Measurements from ENCODE around the gene MRGPRX2.
A peak's percentile ranks its signal among the peaks of the same experiment; 100 is the strongest.

The MRGPRX2 gene

DNA sequence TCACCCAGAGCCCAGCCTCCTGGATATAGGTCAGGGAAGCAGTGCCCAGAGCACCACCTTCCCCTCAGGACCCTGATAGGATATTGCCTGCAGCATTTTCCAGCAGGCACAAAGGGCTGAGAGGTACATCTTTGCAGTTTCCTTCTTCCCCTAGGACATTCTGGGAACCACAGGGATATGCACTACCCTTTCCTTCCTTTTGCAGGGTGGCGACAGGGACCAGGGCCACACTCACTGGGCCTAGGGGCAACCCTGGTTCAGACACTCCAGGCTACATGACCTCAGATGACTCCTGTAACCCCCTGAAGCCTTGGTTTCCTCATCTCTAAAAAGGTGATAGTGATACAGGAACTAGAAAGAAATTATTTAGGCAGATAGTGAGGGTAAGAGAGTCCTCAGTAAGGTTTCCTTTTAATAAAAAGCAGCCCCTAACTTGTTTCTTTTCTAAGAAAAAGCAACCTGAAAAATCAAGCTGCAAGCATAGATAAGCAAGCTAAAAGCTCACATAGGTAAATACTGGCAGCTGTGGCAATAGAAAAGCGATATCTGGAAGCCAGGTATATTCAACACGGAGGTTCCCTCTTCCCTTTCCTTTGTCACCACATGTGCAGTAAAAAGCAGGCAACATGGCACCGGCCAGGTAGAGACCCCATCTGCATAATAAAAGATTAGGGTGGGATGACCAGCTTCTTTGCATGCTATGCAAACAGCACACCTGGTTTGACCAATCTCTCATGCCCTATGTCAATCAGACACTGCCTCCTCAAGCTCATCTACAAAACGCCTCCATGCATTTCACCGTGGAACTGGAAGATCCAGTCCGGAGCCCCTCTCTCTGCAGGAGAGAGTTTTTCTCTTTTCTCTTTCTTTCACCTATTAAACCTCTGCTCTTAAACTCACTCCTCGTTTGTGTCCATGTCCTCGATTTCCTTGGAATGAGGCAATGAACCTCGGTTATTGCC, 13.2 kb upstream of the MRGPRX2 start:
- H3K4me2 ChIP-seq (ENCODE audit: low read length): no peak overlapping the region
- no peak overlapping the region for H3K27ac ChIP-seq (ENCODE audit: low read length)
- H3K9ac ChIP-seq (ENCODE audit: low read length): no peak overlapping the region
- no peaks in the 10 kb centered on the region for H4K20me1 ChIP-seq (ENCODE audit: insufficient read depth, low read length)
- no peaks in the 10 kb centered on the region for H3K36me3 ChIP-seq (replicated peaks; ENCODE audit: low read depth, low read length)
- H3K27me3 ChIP-seq (ENCODE audit: low read depth, low read length): peaks cover 4% of the 10 kb centered on the region
- no peak overlapping the region for H3K4me3 ChIP-seq (ENCODE audit: low read length)
- H3K79me2 ChIP-seq (ENCODE audit: low read length): no peaks in the 10 kb centered on the region
- no peak overlapping the region for H2AFZ ChIP-seq (ENCODE audit: low read depth, low read length)
- H3K4me1 ChIP-seq (ENCODE audit: low read length): 0 out of 2 replicates have a peak, but pooled peaks cover 3% of the 10 kb centered on the region
- H3K9me3 ChIP-seq (ENCODE audit: insufficient read depth, low read length): no peaks in the 10 kb centered on the region
- TF ChIP-seq, protein P1, sequence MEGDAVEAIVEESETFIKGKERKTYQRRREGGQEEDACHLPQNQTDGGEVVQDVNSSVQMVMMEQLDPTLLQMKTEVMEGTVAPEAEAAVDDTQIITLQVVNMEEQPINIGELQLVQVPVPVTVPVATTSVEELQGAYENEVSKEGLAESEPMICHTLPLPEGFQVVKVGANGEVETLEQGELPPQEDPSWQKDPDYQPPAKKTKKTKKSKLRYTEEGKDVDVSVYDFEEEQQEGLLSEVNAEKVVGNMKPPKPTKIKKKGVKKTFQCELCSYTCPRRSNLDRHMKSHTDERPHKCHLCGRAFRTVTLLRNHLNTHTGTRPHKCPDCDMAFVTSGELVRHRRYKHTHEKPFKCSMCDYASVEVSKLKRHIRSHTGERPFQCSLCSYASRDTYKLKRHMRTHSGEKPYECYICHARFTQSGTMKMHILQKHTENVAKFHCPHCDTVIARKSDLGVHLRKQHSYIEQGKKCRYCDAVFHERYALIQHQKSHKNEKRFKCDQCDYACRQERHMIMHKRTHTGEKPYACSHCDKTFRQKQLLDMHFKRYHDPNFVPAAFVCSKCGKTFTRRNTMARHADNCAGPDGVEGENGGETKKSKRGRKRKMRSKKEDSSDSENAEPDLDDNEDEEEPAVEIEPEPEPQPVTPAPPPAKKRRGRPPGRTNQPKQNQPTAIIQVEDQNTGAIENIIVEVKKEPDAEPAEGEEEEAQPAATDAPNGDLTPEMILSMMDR (IDR thresholded peaks at IDR 0.05; ENCODE audit: low read depth, low read length): no peak
- TF ChIP-seq EZH2phosphoT487 (IDR thresholded peaks at IDR 0.05; ENCODE audit: low read depth): no peak

DNA sequence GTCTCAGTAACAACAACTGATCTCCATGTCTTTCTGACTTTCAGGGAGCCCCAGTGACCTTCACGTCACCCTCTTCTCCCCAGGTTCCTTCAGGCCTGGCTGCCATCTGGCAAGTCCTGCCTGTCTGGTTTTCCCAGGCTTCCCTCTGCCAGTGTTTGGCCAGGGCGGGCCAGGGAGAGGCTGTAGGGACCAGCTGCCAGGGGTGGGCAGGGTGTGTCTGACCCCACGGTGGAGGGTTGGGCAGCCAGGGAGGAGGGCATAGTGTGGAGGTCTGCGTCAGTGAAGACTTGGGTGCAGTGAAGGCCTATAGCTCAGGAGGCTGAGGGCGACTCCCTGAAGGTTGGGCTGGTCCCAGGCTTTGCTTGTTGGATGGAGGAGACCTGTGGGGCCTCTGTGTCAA, 11.9 kb upstream of the MRGPRX2 start:
- H3K4me2 ChIP-seq (ENCODE audit: low read length): no peak overlapping the region
- H3K27ac ChIP-seq (ENCODE audit: low read length): no peak overlapping the region
- H4K20me1 ChIP-seq (ENCODE audit: insufficient read depth, low read length): no peaks in the 10 kb centered on the region
- H3K9ac ChIP-seq (ENCODE audit: low read length): no peak overlapping the region
- H3K4me3 ChIP-seq (ENCODE audit: low read length): no peak overlapping the region
- H3K36me3 ChIP-seq (replicated peaks; ENCODE audit: low read depth, low read length): no peaks in the 10 kb centered on the region
- H3K4me1 ChIP-seq (ENCODE audit: low read length): 0 out of 2 replicates have a peak, but pooled peaks cover 3% of the 10 kb centered on the region
- no peaks in the 10 kb centered on the region for H3K9me3 ChIP-seq (ENCODE audit: insufficient read depth, low read length)
- H3K27me3 ChIP-seq (ENCODE audit: low read depth, low read length): peaks cover 4% of the 10 kb centered on the region; the same call in 1 of the 2 replicates
- TF ChIP-seq, protein P1 (IDR thresholded peaks at IDR 0.05; ENCODE audit: low read depth, low read length): no peak
- TF ChIP-seq EZH2phosphoT487 (IDR thresholded peaks at IDR 0.05; ENCODE audit: low read depth): no peak
- H2AFZ ChIP-seq (ENCODE audit: low read depth, low read length): no peak overlapping the region
- H3K79me2 ChIP-seq (ENCODE audit: low read length): no peaks in the 10 kb centered on the region

DNA sequence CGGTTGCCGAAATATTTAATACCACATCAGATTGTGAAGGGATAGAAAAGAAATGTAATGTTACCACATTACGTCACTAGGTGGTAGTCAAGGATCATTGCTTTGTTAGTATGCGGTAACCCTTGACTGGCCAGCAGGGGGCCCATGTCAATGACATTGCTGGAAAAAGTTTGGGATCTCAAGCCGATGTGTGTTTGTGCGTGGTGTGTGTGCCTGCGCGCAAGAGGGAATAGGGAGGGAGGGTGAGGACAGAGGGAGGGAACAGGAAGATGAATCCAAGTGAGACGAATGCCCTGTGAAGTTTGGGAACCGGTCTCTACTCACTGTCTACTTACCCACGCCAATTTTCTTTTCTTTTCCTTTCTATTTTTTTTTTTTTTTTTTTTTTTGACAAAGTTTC, 10.7 kb upstream of the MRGPRX2 start:
- no peak for TF ChIP-seq EZH2phosphoT487 (IDR thresholded peaks at IDR 0.05; ENCODE audit: low read depth)
- TF ChIP-seq, protein P1 (IDR thresholded peaks at IDR 0.05; ENCODE audit: low read depth, low read length): peak; percentile 99
- no peaks in the 10 kb centered on the region for H4K20me1 ChIP-seq (ENCODE audit: insufficient read depth, low read length)
- H3K79me2 ChIP-seq (ENCODE audit: low read length): no peaks in the 10 kb centered on the region
- H2AFZ ChIP-seq (ENCODE audit: low read depth, low read length): 0 out of 2 replicates have a peak overlapping the region, but pooled peaks have one; percentile 78
- peak overlapping the region; percentile 77 for H3K4me2 ChIP-seq (ENCODE audit: low read length)
- peaks cover 12% of the 10 kb centered on the region; the same call in 1 of the 2 replicates for H3K27me3 ChIP-seq (ENCODE audit: low read depth, low read length)
- peak overlapping the region; percentile 69 for H3K4me3 ChIP-seq (ENCODE audit: low read length)
- no peaks in the 10 kb centered on the region for H3K9me3 ChIP-seq (ENCODE audit: insufficient read depth, low read length)
- H3K9ac ChIP-seq (ENCODE audit: low read length): no peak overlapping the region; the same call in 1 of the 2 replicates
- H3K36me3 ChIP-seq (replicated peaks; ENCODE audit: low read depth, low read length): no peaks in the 10 kb centered on the region
- no peak overlapping the region for H3K27ac ChIP-seq (ENCODE audit: low read length)
- 0 out of 2 replicates have a peak, but pooled peaks cover 3% of the 10 kb centered on the region for H3K4me1 ChIP-seq (ENCODE audit: low read length)

DNA sequence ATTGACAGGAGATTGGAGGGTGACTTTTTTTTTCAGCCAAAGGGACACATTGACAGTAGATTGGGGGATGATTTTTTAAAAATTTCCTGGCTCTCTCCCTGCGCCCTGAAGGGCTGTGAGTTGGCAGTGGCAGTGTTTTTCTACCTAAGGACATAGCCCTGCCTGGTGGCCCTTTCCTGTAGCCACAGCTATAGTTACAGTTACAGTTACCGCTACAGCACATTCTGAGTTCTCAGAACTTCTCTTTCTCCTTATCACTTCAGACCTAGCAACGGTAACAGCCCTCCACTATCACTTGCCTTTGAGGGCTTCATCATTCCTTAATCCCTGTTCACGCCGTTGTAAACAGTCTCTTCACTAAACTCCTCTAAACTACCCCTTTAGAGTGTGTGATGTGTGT, 684 bp downstream of the MRGPRX2 start:
- Histone ChIP-seq H3K9me3 (ENCODE audit: insufficient read depth, low read length) (no peaks in the 10 kb centered on the region), H3K4me1 (ENCODE audit: low read length) (peaks cover 11% of the 10 kb centered on the region), H3K79me2 (ENCODE audit: low read length) (no peaks in the 10 kb centered on the region), H3K4me2 (ENCODE audit: low read length) (no peak overlapping the region), H4K20me1 (ENCODE audit: insufficient read depth, low read length) (no peaks in the 10 kb centered on the region), H2AFZ (ENCODE audit: low read depth, low read length) (no peak overlapping the region), H3K27me3 (ENCODE audit: low read depth, low read length) (peaks cover 16% of the 10 kb centered on the region; the same call in 1 of the 2 replicates), H3K27ac (ENCODE audit: low read length) (no peak overlapping the region), H3K4me3 (ENCODE audit: low read length) (no peak overlapping the region), H3K9ac (ENCODE audit: low read length) (no peak overlapping the region), H3K36me3 (replicated peaks; ENCODE audit: low read depth, low read length) (no peaks in the 10 kb centered on the region)
- no peak for TF ChIP-seq EZH2phosphoT487 (IDR thresholded peaks at IDR 0.05; ENCODE audit: low read depth)
- TF ChIP-seq, protein P1 (IDR thresholded peaks at IDR 0.05; ENCODE audit: low read depth, low read length): no peak

Measured in OCI-LY3 (cell line).